Liver (tissue), 9 donors: ENCODE data around the gene SERTAD1. TPM values are rescaled to one million over a fixed set of nuclear protein-coding genes. Genes with fewer than 3 reads are reported as not detected.

Experiments used
- DNase-seq: peaks from one replicate; pipeline ENCODE4 v3.0.0-alpha.2; 2017; ENCODE audit warnings: low spot score
- H3K27ac ChIP-seq, 2 donors: one replicate each; pipeline ENCODE4 v1.7.0; 2013; ENCODE audit warnings: inconsistent platforms in 2 of 2, low read length in 2 of 2, control low read depth in 1 of 2, low read depth in 1 of 2, mild to moderate bottlenecking in 1 of 2
- H3K27me3 ChIP-seq, 4 donors: one replicate each; pipeline versions ENCODE4 v1.6.1 to v1.7.0; 2013; ENCODE audit warnings: low read length in 3 of 4, inconsistent platforms in 1 of 4, mild to moderate bottlenecking in 1 of 4, moderate library complexity in 1 of 4; ENCODE audit not compliant: control insufficient read depth in 4 of 4, insufficient read depth in 4 of 4
- H3K36me3 ChIP-seq, 4 donors: one replicate each; pipeline versions ENCODE4 v1.6.1 to v1.7.0; 2013; ENCODE audit warnings: low read length in 3 of 4, mild to moderate bottlenecking in 3 of 4, low read depth in 1 of 4, moderate library complexity in 1 of 4; ENCODE audit not compliant: control insufficient read depth in 4 of 4, insufficient read depth in 3 of 4
- H3K4me1 ChIP-seq, 4 donors: one replicate each; pipeline versions ENCODE4 v1.6.1 to v1.7.0; 2013; ENCODE audit warnings: low read length in 3 of 4, mild to moderate bottlenecking in 3 of 4, moderate library complexity in 1 of 4; ENCODE audit not compliant: control insufficient read depth in 4 of 4, insufficient read depth in 4 of 4
- H3K4me3 ChIP-seq, 3 donors: one replicate each; pipeline versions ENCODE4 v1.6.1 to v1.7.0; 2013; ENCODE audit warnings: low read length in 3 of 3, control low read depth in 1 of 3, low read depth in 1 of 3, mild to moderate bottlenecking in 1 of 3
- H3K9ac ChIP-seq, 2 donors: one replicate each; pipeline ENCODE4 v1.7.0; 2013; ENCODE audit warnings: low read length in 2 of 2, mild to moderate bottlenecking in 2 of 2, moderate library complexity in 2 of 2, control low read depth in 1 of 2, low read depth in 1 of 2
- H3K9me3 ChIP-seq, 4 donors: one replicate each; pipeline versions ENCODE4 v1.6.1 to v1.7.0; 2013; ENCODE audit warnings: low read length in 3 of 4; ENCODE audit not compliant: control insufficient read depth in 4 of 4
- EGR1 ChIP-seq, 2 donors: IDR thresholded peaks; 2 replicates each; pipeline ENCODE4 v1.6.1; 2016 to 2018; ENCODE audit warnings: antibody characterized with exemption in 2 of 2, low read depth in 2 of 2
- FOXA1 ChIP-seq: IDR thresholded peaks from 2 replicates; pipeline ENCODE4 v1.6.1; 2016; ENCODE audit warnings: antibody characterized with exemption
- FOXA2 ChIP-seq: IDR thresholded peaks from 2 replicates; pipeline ENCODE4 v1.6.1; 2016; ENCODE audit warnings: antibody characterized with exemption
- GABPA ChIP-seq, 2 donors: IDR thresholded peaks in 1 of 2; conservative IDR thresholded peaks in 1 of 2; 2 replicates each; pipeline ENCODE4 v1.6.1; 2016; ENCODE audit warnings: antibody characterized with exemption in 2 of 2, mild to moderate bottlenecking in 1 of 2, moderate library complexity in 1 of 2
- HNF4A ChIP-seq, 2 donors: conservative IDR thresholded peaks; 2 replicates each; pipeline ENCODE4 v1.6.1; 2016; ENCODE audit warnings: antibody characterized with exemption in 2 of 2, mild to moderate bottlenecking in 2 of 2
- HNF4G ChIP-seq: IDR thresholded peaks from 2 replicates; pipeline ENCODE4 v1.6.1; 2016; ENCODE audit warnings: antibody characterized with exemption
- JUND ChIP-seq, 2 donors: IDR thresholded peaks; 2 replicates each; pipeline ENCODE4 v1.6.1; 2016; ENCODE audit warnings: antibody characterized with exemption in 2 of 2
- NR2F2 ChIP-seq: IDR thresholded peaks from 2 replicates; pipeline ENCODE4 v1.6.1; 2016; ENCODE audit warnings: antibody characterized with exemption
- RAD21 ChIP-seq, 2 donors: IDR thresholded peaks; 2 replicates each; pipeline ENCODE4 v1.6.1; 2016; ENCODE audit warnings: antibody characterized with exemption in 2 of 2, mild to moderate bottlenecking in 2 of 2
- RXRA ChIP-seq, 2 donors: IDR thresholded peaks; 2 replicates each; pipeline ENCODE4 v1.6.1; 2017 to 2018; ENCODE audit warnings: antibody characterized with exemption in 2 of 2, mild to moderate bottlenecking in 1 of 2
- SP1 ChIP-seq: IDR thresholded peaks from 2 replicates; pipeline ENCODE4 v1.6.1; 2018; ENCODE audit warnings: antibody characterized with exemption, mild to moderate bottlenecking
- YY1 ChIP-seq: IDR thresholded peaks from 2 replicates; pipeline ENCODE4 v1.6.1; 2016; ENCODE audit warnings: antibody characterized with exemption, mild to moderate bottlenecking
- WGBS: extraction: QIAGEN DNeasy Blood & Tissue Kit; methylation state at CpG from one replicate; pipeline ENCODE4 v1.1.7; 2013; 5-methylcytosine and 5-hydroxymethylcytosine counted together
- polyA plus RNA-seq, 2 donors: library from polyadenylated mRNA; stranded (reverse) in 1 of 2; unstranded in 1 of 2; fragments of 200-250 nt in 1 of 2; fragments of >200 nt in 1 of 2; fragmentation: Nextera tagmentation in 1 of 2; extraction: Ambion mirVana in 1 of 2; gene quantifications; one replicate each; pipeline versions ENCODE4 v1.2.1 to v1.2.3, GENCODE V29; 2013 to 2015
- total RNA-seq, 2 donors: library from RNA; depleted of rRNA; stranded (reverse); fragments of >200 nt; gene quantifications; one replicate each; pipeline ENCODE4 v1.2.3, GENCODE V29; 2014
- TF ChIP-seq, protein P1 (sequence below): IDR thresholded peaks from 2 replicates; pipeline ENCODE4 v1.6.1; 2016; ENCODE audit warnings: antibody characterized with exemption
- TF ChIP-seq, protein P2 (sequence below): IDR thresholded peaks from 2 replicates; pipeline ENCODE4 v1.6.1; 2016; ENCODE audit warnings: antibody characterized with exemption, mild to moderate bottlenecking
- TF ChIP-seq, protein P3 (sequence below): fragments of 150-350 bp; IDR thresholded peaks from 2 replicates; pipeline ENCODE4 v1.5.1; 2017; ENCODE audit warnings: improper control_type of control experiment, low read depth, low read length; ENCODE audit not compliant: missing input control
- donor health status: healthy.
- donor health status: healthy.
- donor health status: healthy.
- donor health status: healthy.
- donor health status: healthy.

SERTAD1 gene
- total and polyA plus RNA-seq, 4 donors, result 3.6 to 6.8 (median 4.9) TPM

DNA sequence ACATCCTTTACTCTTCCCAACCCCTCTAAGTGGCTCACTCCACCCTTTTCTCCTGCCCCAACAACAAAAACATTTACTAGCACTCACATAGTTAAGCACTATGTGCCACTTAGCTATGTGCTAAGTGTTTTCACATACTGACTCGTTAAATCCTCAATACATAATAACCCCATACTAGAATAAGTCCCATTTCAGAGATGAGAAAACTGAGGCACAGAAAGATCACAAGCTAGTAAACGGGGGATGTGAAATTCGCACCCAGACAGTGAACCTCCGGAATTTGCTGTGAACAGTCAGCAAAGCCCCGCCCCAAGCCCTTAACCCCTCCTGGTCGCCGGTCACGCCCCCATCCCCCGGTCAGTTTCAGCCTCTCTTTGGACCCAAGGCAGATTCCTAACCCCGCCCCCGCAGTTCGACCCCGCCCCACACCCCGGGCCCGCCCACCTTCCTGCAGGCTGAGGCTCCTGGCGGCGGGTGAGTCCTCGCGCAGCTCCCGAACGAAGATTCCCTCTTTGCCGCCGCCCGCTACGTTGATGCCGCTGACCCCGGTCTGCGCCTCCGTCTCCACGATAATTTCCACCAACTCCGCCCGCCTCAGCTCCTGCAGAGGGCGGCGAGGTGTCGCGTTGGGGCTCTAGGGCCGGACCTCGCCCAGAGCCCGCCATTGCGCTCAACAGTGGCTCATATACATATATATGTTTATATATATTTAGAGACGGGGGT is 22.4 kb downstream of the SERTAD1 start (continued):
- TF ChIP-seq RAD21 (IDR thresholded peaks at IDR 0.05), result no peak
- TF ChIP-seq HNF4G, result no peak
- TF ChIP-seq, protein P1, sequence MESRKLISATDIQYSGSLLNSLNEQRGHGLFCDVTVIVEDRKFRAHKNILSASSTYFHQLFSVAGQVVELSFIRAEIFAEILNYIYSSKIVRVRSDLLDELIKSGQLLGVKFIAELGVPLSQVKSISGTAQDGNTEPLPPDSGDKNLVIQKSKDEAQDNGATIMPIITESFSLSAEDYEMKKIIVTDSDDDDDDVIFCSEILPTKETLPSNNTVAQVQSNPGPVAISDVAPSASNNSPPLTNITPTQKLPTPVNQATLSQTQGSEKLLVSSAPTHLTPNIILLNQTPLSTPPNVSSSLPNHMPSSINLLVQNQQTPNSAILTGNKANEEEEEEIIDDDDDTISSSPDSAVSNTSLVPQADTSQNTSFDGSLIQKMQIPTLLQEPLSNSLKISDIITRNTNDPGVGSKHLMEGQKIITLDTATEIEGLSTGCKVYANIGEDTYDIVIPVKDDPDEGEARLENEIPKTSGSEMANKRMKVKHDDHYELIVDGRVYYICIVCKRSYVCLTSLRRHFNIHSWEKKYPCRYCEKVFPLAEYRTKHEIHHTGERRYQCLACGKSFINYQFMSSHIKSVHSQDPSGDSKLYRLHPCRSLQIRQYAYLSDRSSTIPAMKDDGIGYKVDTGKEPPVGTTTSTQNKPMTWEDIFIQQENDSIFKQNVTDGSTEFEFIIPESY, result no peak
- TF ChIP-seq YY1, result peak; percentile 42

DNA sequence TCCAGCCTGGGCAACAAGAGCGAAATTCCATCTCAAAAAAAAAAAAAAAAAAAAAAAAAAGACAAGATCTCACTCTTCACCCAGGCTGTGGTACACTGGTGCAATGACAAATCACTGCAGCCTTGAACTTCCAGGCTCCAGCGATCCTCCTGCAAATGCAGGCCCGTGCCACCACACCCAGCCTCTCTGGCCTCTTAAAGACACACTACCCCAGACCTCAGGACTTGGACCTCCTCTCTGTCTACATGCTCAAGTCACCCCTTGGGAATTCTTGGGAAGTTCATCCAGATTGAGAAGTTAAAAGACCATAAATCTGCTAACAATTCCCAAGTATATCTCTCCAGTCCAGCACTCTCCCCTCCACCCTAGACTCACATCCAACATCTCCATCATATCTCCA is 25.2 kb downstream of the SERTAD1 start:
- 63% methylated on average over 3 of the region's 3 CpGs for WGBS
- H3K4me1 ChIP-seq, result peaks cover 4 to 7% (median 6%) of the 10 kb centered on the region in 4 donors
- H3K27me3 ChIP-seq, result no peaks in the 10 kb centered on the region
- no peaks in the 10 kb centered on the region for H3K9me3 ChIP-seq
- TF ChIP-seq, protein P1, result no peak
- no peak for TF ChIP-seq EGR1 (IDR thresholded peaks at IDR 0.05; ENCODE audit: low read depth in 2 of 2)
- TF ChIP-seq, protein P2, sequence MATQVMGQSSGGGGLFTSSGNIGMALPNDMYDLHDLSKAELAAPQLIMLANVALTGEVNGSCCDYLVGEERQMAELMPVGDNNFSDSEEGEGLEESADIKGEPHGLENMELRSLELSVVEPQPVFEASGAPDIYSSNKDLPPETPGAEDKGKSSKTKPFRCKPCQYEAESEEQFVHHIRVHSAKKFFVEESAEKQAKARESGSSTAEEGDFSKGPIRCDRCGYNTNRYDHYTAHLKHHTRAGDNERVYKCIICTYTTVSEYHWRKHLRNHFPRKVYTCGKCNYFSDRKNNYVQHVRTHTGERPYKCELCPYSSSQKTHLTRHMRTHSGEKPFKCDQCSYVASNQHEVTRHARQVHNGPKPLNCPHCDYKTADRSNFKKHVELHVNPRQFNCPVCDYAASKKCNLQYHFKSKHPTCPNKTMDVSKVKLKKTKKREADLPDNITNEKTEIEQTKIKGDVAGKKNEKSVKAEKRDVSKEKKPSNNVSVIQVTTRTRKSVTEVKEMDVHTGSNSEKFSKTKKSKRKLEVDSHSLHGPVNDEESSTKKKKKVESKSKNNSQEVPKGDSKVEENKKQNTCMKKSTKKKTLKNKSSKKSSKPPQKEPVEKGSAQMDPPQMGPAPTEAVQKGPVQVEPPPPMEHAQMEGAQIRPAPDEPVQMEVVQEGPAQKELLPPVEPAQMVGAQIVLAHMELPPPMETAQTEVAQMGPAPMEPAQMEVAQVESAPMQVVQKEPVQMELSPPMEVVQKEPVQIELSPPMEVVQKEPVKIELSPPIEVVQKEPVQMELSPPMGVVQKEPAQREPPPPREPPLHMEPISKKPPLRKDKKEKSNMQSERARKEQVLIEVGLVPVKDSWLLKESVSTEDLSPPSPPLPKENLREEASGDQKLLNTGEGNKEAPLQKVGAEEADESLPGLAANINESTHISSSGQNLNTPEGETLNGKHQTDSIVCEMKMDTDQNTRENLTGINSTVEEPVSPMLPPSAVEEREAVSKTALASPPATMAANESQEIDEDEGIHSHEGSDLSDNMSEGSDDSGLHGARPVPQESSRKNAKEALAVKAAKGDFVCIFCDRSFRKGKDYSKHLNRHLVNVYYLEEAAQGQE, result no peak
- TF ChIP-seq HNF4A (conservative IDR thresholded peaks at IDR 0.05), result no peak
- no peak for TF ChIP-seq SP1
- no peak for TF ChIP-seq HNF4G
- TF ChIP-seq JUND (IDR thresholded peaks at IDR 0.05), result no peak
- no peak for TF ChIP-seq YY1
- TF ChIP-seq NR2F2, result no peak
- no peak for TF ChIP-seq RAD21 (IDR thresholded peaks at IDR 0.05)
- no peak for TF ChIP-seq FOXA2
- no peak for TF ChIP-seq FOXA1
- TF ChIP-seq GABPA (IDR thresholded peaks at IDR 0.05 in 1 of 2, conservative IDR thresholded peaks at IDR 0.05 in 1 of 2), result no peak
- no peak for TF ChIP-seq RXRA (IDR thresholded peaks at IDR 0.05)
- TF ChIP-seq, protein P3, sequence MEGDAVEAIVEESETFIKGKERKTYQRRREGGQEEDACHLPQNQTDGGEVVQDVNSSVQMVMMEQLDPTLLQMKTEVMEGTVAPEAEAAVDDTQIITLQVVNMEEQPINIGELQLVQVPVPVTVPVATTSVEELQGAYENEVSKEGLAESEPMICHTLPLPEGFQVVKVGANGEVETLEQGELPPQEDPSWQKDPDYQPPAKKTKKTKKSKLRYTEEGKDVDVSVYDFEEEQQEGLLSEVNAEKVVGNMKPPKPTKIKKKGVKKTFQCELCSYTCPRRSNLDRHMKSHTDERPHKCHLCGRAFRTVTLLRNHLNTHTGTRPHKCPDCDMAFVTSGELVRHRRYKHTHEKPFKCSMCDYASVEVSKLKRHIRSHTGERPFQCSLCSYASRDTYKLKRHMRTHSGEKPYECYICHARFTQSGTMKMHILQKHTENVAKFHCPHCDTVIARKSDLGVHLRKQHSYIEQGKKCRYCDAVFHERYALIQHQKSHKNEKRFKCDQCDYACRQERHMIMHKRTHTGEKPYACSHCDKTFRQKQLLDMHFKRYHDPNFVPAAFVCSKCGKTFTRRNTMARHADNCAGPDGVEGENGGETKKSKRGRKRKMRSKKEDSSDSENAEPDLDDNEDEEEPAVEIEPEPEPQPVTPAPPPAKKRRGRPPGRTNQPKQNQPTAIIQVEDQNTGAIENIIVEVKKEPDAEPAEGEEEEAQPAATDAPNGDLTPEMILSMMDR, result no peak
- no peak for DNase-seq
- no peaks in the 10 kb centered on the region for H3K36me3 ChIP-seq
- H3K9ac ChIP-seq, result no peak overlapping the region
- no peak overlapping the region for H3K4me3 ChIP-seq
- no peak overlapping the region for H3K27ac ChIP-seq
